ENCODE measurements around the gene DTNB. TPM values are rescaled to one million over a fixed set of nuclear protein-coding genes. Genes with fewer than 3 reads are reported as not detected.

Gene DTNB
- total RNA-seq, 1 donor from 2014 or later = 5.7 TPM

DNA sequence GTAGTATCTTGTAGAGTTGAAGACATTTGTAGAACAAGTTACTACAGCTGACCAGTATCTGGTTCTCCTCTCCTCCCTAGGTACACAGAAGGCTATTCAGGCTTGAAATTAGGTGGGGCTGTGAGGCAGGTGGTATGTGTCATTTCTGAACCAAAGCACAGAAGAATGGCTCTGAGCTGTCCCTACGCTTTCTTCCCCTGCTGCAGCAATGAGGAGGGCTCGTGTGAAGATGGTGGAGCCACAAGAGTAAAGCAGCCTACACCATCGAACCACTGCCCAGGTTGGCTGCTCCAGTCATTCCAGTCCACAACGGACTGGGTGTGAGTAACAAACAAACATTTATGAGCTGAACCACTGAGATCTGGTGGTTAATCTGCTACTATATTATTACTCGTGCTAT lies 148.9 kb downstream of the DTNB start:
- intact Hi-C loops (cut with DNase I) = loop anchor here (5.0 kb wide), 1 partner anchor 182 kb away; the partner anchor contains the start of gene DNMT3A
- DNase-seq (ENCODE audit: low spot score) = no peak

DNA sequence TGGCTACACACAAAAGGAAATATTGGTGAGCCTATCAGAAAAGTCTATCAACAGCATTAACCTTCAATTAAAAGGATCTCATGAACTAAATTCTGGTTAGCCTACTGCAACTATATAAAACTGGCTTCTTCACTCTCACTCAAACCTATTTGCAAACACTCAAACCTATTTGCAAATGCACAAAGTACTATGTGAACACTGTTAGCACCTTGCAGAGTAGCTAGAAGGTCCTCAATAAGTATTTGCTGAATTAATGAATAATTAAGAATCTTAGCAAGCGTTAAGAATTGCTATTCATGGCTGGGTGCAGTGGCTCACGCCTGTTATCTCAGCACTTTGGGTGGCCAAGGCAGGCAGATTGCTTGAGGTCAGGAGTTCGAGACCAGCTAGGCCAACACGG lies 150.3 kb downstream of the DTNB start:
- intact Hi-C loops (cut with DNase I) = loop anchor here (5.0 kb wide), 1 partner anchor 181 kb away; the partner anchor contains the start of gene DNMT3A
- DNase-seq (ENCODE audit: low spot score) = no peak

- DNase-seq (ENCODE audit: low spot score) = no peak
- intact Hi-C loops (cut with DNase I) = loop anchor here (1.0 to 5.0 kb wide), 2 partner anchors 160 to 180 kb away; partner anchors contain the start of gene DNMT3A
Measured at GRCh38 chr2:25521665-25522387, 151.6 kb downstream of the DTNB start.

DNA sequence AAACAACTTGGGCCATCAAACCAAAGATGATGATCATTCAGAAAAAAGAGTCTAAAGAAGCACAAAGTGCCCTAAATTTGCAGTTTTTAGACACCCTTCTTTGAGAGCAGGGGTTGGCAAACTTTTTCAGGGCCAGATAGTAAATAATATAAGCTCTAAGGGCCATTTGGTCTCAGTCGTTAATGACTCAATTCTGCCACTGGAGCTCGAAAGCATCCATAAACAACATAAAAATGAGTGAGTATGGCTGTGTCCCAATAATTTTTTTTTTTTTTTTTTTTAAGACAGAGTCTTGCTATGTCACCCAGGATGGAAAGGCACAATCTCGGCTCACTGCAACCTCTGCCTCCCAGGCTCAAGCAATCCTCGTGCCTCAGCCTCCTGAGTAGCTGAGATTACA lies 152.3 kb downstream of the DTNB start:
- intact Hi-C loops (cut with DNase I) = loop anchor here (5.0 kb wide), 1 partner anchor 179 kb away; the partner anchor contains the start of gene DNMT3A

GRCh38 chr2:25517701-25518100 lies 155.7 kb downstream of the DTNB start:
- intact Hi-C loops (cut with DNase I) = no loop called here
- DNase-seq (ENCODE audit: low spot score) = no peak

More for the DNA sequence above, 152.3 kb downstream of the DTNB start:
- DNase-seq (ENCODE audit: low spot score) = no peak

- no peak for DNase-seq (ENCODE audit: low spot score)
- intact Hi-C loops (cut with DNase I) = no loop called here
Measured at GRCh38 chr2:25514043-25514637, 159.2 kb downstream of the DTNB start.

- intact Hi-C loops (cut with DNase I) = no loop called here
- no peak for DNase-seq (ENCODE audit: low spot score)
Measured at GRCh38 chr2:25512707-25513106, 160.7 kb downstream of the DTNB start.

DNA sequence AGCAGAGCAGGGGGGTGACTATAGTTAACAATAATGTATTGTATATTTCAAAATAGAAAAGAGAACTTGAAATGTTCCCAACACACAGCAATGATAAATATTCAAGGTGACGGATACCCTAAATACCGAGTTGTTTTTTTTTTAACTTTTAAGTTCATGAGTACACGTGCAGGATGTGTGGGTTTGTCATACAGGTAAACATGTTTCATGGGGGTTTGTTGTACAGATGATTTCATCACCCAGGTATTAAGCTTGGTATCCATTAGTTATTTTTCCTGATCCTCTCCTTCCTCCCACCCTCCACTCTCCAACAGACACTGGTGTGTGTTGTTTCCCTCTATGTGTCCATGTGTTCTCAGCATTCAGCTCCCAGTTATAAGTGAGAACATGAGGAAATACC lies 167.2 kb downstream of the DTNB start:
- intact Hi-C loops (cut with DNase I) = no loop called here
- DNase-seq (ENCODE audit: low spot score) = no peak

DNA sequence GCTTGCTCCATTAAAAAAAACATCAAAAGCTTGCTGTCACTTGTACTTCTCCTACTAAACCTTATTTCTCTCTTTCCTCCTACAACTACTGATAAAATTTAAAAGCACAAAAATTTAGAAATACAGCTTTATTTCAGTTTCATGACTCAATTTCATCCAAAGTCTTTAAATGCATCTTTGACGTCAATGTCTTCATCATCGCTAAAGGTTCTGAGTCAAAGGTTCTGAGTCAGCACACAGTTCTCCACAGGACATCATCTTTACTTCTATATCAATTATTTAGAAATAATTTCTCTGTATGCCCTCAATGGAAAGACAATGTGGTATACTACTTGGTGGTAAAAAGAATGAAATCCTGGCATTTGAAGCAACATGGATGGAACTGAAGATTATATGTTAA lies 167.8 kb downstream of the DTNB start:
- intact Hi-C loops (cut with DNase I) = no loop called here

GRCh38 chr2:25505182-25505581 lies 168.2 kb downstream of the DTNB start:
- intact Hi-C loops (cut with DNase I) = no loop called here
- DNase-seq (ENCODE audit: low spot score) = no peak

More for the DNA sequence above, 167.8 kb downstream of the DTNB start:
- DNase-seq (ENCODE audit: low spot score) = no peak

- intact Hi-C loops (cut with DNase I) = no loop called here
- DNase-seq (ENCODE audit: low spot score) = no peak
Measured at GRCh38 chr2:25504266-25504665, 169.1 kb downstream of the DTNB start.

DNA sequence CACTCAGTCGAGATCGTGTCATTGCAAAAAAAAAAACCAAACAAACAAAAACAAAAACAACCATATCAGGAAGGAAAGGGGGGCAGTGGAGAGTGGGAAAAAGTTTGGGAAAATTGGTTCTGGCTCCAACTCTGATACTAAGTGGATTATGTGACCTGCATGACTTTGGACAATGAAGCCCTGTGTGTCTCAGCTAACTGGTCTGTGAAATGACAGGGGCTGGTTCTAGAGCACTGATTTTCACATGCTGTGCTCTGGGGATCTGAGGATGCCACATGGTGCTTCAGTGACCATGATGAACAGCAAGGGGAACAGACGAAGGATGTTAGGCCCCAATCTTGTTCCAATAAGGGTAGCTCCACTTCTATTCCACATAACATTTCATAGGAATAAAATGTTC lies 174.2 kb downstream of the DTNB start:
- DNase-seq (ENCODE audit: low spot score) = no peak
- intact Hi-C loops (cut with DNase I) = no loop called here

GRCh38 chr2:25497918-25498407 lies 175.4 kb downstream of the DTNB start:
- no peak for DNase-seq (ENCODE audit: low spot score)
- intact Hi-C loops (cut with DNase I) = no loop called here

DNA sequence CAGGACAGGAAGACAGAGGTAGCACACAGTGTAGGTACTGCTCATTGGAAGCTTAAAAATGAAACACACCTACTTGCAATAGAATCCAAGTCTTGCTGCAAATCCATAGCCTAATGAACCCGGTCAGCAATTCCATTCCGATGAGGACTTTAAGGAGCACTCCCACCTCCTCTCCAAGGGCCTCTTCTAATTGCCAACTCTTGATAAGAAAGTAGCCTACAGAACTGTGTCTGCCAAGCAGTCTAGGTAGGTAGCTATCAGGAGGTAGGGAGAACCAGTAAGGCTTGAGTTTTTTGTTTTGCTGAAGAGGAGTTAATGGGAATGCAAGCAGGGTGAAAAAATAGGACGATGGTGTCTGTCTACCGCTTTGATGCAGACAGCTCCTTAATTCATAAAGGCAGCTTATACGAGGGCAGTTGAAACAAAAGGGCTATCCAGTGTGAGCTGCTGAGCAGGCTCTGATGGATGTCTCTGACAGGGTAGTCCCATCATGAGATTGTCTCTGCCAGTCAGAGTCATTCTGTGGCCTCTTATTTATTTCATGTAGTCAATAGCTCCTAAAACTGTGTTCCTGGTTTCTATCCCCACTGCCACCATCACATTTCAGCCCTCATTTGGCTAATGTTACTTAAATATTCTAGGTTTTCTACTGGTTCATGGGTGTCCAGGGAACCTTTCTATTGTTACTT lies 176.0 kb downstream of the DTNB start:
- intact Hi-C loops (cut with DNase I) = no loop called here

GRCh38 chr2:25494616-25495015 lies 178.8 kb downstream of the DTNB start:
- no peak for DNase-seq (ENCODE audit: low spot score)
- intact Hi-C loops (cut with DNase I) = no loop called here

More for the DNA sequence above, 176.0 kb downstream of the DTNB start:
- DNase-seq (ENCODE audit: low spot score) = no peak

DNA sequence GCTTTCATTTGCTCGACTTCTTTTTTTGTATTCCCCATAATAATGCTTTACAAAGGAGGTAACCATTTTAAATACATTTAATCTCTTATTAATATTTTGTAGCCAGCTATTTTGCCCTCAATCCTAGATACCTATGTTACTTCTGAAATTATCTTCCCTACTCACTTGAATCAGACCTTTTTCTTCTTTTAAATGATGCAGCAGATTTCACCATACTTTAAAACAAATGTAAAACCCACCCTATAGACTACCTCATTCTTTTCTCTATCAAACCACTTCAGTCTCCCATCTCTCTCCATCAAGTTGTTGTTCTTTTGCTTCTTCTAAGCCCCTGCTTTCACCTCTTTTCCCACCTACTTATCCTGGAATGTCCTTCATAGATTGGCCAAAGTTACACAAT lies 180.2 kb downstream of the DTNB start:
- DNase-seq (ENCODE audit: low spot score) = no peak
- intact Hi-C loops (cut with DNase I) = no loop called here

GRCh38 chr2:25492726-25493125 lies 180.7 kb downstream of the DTNB start:
- DNase-seq (ENCODE audit: low spot score) = no peak
- intact Hi-C loops (cut with DNase I) = no loop called here

GRCh38 chr2:25491966-25492532 lies 181.3 kb downstream of the DTNB start:
- intact Hi-C loops (cut with DNase I) = no loop called here
- DNase-seq (ENCODE audit: low spot score) = no peak

GRCh38 chr2:25491003-25491696 lies 182.2 kb downstream of the DTNB start:
- intact Hi-C loops (cut with DNase I) = no loop called here

More at GRCh38 chr2:25491003-25491696, 182.2 kb downstream of the DTNB start:
- DNase-seq (ENCODE audit: low spot score) = no peak

All from cardiac septum (tissue), 1 donor.